HG03139 (cell line): ENCODE measurements around the gene LYVE1.

Experiments
- ATAC-seq: cut with Tn5 transposase; IDR thresholded peaks from one replicate; pipeline ENCODE4 v1.9.1; 2021; ENCODE audit not compliant: unreplicated experiment

Gene LYVE1

DNA sequence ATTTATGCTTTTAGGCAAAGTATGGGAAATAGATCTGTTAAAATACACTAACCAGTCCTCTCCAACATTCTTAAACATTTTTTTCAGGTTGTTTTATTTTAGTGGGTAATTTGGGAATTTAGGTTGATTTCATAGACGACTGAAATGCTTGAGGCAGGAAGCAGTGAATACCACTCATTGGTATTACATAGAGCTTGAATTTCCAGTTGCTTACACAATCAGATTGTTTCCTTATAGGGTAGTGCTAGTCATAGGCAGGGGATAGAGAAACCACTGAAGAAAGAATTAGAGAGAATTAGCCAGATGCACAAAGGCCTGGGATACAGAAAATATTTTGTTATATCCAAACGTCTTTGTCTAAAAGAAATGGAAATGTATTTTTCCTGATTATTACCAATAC is 23.9 kb upstream of the LYVE1 start:
- ATAC-seq = no peak

DNA sequence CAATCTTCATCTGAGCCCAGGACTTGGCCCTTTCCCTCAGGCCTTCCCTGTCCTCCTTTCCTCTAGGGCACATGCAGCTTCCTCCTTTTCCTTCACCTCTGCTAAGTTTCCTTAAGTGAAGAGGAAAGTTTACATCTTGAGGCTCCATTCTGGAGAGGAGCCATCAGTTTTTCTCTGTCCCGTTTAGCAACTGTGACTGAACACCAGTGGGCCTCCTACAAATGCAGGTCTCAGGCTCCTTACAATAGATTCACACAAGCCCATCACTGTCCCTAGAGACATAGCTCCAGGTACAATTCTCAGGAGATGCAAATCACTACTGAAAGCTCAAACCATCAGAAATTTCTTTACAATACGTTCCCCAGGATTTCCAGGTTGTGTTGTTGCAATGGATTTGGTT is 23.3 kb upstream of the LYVE1 start:
- ATAC-seq = no peak

DNA sequence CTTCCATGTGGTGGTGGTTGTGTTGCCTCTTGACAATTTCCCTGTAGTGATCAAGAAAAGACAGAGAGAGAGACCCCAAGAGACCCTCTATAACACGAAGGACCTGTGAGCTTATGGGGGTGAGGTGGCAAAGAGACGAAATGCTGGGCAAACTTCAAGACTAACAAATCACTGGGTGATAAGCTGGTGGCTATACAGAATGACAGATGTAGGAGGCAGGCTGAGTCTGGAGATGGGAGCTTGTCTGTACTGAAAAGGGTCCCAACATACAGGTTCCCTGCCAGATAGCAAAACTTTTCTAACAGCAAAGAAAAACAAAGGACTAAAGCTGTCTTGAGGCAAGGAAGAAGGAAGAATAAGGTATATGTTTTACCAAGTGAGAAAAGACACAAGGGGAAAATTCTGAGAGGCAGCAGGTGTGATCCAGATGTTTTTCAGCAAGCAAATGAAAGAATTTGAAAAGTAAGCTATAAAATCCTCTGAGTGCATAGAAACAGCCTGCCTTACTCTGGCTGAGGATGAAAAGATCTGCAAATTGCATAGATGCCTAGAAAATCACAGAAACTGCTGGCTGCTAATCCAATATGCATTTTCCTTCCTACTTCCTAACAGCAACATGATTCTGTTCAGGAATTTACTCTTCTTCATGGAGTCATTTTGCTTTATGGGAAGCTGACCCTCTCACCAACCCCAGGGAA is 21.9 kb upstream of the LYVE1 start:
- ATAC-seq = no peak

DNA sequence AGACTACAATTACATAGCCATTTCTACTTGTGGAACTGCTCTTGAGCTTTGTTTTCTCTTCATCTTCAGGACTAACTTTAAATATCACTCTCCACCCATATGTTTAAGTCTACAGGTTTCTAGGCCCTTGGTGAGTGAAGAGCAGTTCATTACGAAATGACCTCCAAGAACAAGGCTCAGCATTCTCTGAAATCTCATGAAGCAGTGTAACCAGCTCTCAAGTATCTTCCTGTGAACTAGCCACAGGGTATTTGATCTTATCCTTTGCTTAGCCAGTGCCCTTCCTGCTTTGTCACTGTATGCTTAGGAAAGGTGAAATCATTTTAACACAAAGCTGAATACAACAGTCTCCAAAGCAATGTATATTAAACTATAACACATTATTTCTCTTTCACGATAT is 20.4 kb upstream of the LYVE1 start:
- ATAC-seq = no peak

DNA sequence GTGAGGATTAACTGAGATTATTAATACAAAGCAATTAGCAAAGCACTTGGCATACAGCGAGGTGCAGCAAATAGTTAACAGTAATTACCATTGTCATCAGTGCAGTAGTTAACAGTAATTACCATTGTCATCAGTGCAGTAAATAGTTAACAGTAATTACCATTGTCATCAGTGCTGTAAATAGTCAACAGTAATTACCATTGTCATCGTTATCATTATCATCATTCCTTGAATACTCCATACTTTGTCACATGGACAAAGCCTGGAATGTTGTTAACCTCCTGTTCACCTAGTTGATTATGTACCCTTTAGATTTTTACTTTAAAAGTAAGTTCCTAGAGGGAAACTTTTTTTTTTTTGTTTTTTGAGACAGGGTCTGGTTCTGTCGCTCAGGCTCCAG is 19.5 kb upstream of the LYVE1 start:
- no peak for ATAC-seq

DNA sequence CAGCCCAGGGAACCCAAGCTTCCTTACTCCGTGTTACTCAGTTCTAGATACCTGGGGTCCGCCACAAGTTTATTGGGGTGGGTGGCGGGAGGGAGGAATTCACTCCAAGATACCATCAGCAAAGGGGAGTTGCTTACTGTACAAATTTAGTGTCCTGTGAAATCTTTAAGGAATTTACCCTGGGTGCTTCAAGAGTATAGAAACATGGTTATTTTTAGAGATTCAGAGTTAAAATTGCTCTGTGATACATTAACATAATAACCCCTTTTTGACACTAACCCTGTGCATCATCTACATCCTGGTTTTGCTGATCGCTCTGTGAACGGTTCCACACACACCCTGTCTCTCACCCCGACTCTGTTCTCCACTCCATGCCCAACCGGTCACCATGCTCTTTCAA is 18.9 kb upstream of the LYVE1 start:
- ATAC-seq = no peak

DNA sequence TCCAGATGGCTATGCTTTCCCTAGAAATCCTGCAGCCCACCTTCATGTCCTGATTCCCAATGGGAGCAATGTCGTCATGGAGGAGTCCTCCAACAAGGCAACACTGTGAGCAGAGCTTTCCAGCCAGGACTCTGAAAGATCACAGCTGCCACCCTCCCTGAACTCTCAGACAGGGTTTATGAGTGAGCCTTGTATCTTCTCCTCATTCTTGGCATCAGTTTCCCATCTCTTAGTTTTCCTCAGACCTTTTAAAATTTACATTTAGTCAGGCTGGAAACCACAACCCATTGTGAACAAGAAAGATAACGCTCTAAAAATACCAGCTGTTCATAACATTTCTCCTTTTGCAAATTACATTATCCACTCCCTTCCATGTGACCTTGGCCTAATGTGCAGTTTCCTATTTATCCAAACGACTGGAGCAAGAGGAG is 15.6 kb upstream of the LYVE1 start:
- ATAC-seq = no peak

DNA sequence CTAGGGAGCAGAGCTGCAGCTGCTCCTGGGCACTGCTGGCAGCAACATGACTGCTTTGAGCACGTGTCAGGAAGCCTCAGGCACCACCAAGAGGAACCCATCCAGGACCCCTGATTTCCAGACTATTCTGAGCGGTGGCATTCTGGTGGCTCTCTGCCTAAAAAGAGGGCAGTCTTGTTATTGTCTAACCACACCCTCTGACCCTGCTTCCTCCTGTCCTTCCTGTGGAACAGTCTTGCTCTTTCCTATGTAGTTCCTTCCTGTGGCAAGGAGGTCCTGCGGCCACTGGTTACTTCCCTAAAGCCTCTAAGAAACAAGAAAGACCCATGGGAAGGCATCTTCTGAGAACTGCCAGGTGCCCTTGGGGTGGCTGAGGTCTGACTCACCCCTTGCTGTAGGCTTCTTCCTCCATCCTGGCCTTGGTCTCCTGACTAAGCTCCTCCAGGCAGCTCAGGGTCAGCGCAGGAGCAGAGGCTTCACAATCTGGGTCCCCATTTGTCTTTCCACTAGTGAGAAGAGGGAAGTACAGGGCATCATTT is 13.1 kb upstream of the LYVE1 start:
- no peak for ATAC-seq

DNA sequence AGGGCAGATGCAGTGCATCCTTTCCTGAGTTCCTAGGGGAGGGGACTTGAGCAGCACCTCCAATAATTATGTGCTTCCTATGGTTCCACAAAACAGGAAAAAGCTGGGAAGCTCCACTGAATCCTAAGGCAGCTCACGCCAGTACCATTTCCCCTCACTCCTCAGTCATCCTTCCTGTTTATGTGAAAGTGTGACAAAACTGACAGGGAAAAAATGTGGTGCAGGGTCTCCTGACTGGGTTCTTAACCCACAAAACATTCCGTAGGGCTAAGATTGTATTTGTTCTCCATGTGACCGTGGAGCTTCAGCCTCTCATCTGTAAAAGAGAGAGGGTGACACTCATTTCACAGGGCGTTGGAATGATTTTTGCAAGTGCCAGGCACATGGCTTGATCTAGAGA is 12.2 kb upstream of the LYVE1 start:
- no peak for ATAC-seq

DNA sequence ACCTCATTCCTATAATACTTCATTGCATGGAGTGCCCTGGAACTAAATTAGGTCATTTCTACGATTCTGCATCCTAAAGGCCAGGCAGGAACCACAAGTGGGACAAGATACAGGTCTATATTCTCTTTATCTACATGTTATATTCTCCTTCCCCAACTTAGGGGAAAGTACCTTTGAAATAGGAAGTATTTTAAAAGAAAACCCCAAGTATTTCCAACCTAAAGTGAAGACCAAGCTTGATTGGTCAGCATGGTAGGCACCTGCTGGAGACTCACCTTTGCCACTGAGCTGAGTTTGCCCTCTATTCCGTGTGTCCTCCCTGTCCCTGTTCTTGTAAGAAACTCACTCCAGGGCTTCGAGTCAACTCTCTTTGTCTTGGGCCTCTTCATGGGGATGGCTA is 11.2 kb upstream of the LYVE1 start:
- no peak for ATAC-seq

DNA sequence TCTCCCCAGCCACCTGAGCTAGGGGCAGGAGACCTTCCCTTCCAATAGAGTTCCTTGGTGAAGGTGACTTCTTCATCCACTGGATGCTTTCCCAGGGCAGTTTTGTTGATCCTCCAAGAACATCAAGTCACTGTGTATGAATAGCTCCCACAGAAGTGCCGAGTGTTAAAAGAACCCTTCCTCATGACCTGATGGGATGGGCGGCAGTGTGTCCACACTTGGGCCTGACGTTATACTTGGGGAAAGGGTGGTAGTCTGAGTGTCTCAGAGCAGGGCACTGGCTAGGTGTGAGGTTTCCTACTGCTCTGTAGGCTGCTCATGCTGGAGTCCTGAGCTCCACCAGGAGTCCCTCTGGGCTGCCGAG is 7.6 kb upstream of the LYVE1 start:
- no peak for ATAC-seq

DNA sequence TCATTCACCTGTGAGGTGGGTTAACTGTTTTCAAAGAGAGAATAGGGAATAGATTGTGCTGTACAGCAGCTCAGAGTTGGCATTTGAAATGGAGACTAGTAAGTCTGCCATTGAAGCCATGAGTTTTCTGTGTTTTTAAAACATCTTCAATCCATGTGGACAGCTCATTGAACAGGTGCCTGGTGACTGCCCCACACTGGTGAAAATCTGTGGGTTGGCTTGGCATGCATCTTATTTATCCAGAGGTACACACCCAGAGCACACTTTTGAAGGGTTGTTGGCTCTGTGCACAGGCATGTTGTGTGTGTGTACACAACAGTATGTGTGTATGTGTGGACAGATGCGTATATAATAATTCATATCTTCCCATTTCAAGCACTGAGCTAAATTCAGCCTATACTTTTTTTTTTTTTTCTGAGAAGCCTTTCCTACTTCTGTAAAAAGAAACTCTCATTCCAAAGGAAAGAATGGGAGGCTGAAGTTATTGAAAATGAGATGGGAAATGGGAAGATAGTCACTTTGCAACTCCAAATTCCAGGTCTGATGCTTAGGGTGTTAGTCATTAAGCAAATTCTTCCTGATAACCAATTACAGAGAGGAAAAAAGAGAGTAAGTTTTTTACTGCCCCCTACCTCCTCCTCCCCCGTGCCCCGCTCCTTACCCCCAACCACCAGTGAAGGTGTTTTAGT is 7.0 kb upstream of the LYVE1 start:
- ATAC-seq = no peak

DNA sequence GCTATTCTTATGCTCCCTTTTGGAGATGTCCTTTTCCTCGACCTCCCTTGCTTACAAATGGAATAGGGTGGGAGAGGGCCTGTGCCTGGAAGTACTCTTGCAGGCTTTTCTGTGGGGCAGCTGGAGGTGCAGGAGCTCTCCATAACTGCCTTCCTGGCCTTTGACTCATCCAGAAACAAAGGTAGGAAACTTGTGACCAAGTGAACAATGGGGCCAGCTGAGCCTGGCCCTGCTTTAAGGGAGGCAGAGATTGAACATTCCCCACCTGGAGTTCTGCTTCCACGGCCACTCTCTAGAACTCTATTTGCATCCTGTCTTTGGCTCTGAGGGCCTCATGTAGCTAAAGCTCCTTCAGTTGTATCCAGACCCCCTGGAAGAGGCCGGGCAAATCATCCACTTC is 5.1 kb upstream of the LYVE1 start:
- no peak for ATAC-seq

DNA sequence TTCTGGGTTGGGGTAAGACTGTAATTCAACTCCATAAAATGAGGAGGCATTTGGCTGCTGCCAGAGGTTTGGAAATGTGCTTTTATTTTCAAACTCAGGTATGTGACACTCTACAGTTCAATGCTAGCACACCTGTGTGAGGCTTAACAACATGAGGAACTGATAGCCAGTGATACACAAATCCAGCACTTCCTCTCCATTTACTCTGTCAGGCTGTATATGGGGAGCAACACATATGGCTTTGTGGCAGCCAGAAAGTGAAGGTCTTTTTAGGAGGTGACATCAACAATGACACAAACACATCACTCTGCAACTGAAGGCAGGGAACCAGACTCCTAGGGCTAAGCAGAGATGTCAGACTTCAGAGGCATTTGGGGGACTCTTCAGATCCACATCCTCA is 4.6 kb upstream of the LYVE1 start:
- ATAC-seq = no peak

DNA sequence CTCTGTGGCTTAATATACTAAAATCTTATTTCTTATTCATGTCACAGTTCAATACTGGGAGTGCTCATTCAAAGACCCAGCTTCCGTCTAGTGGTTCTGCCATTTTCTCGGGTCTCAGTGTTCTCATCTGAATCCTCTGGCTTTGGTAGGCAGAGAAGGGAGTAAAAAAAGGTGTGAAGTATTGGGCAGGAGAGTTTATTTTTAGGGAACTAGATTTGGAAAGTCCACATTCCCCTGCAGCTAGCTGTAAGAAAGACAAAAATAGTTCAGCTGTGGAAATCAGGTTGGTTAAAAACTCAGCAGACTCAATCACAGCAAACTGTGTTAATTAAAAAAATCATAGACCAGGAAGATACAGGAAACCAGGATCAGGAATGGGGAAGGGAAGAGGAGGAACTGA is 4.1 kb upstream of the LYVE1 start:
- ATAC-seq = no peak

DNA sequence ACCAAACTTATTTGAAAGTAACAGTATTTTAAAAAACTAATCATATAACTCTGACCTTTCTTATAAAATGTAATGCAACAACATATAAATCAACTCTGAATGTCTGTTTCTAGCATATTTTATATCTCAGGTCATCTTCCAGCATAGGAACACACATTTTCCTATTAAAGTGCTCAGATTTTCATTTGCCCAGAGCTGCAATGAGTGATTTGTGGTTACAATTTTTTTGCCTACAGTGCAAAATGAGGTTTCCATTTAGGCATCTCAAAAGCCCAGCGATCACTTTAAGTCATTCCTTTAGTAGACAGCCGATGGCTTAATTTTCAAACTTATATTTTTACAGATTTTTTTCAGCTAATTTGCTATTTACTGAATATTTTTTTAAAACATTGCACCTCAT is 1.0 kb downstream of the LYVE1 start:
- ATAC-seq = no peak

DNA sequence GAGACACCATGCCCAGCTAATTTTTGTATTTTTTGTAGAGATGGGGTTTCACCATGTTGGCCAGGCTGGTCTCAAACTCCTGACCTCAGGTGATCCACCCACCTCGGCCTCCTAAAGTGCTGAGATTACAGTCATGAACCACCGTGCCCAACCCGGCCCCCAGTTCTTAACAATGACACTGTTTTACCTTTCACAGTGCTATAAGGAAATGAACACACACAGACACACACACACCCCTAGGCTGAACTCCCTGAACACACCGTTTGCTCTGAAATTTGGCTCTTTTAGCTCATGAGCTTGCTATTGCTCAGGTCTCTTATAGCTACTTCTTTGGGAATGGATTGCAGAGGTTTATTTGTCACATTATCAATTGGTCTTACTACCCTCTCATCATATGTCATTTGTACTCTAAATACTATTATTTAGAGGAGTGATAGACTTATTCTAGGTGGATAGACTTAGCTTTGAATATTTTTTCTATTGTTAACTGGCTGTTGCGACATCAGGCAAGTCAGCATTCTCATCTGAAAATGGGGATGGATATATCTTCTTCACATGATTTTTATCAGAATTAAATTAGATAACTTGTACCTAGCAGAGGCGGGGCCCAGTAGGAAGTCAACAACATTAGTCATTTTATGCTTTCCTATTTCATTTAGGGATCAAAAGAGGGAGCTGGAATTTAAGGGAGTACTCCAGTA is 2.1 kb downstream of the LYVE1 start:
- no peak for ATAC-seq

DNA sequence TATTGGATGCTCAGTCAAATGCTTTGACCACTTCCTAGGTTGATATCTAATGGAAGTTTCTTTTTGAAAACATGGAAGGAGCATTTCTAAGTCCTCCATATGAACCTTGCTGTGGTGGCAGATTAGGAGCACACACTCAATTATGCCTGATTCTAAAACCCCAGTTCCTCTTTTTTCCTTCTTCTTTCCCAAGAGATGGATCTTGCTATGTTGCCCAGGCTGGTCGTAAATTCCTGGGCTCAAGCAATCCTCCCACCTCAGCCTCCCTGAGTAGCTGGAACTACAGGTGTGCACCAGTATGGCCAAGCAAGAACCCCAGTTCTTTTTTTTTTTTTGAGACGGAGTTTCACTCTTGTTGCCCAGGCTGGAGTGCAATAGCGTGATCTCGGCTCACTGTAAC is 3.0 kb downstream of the LYVE1 start:
- no peak for ATAC-seq

DNA sequence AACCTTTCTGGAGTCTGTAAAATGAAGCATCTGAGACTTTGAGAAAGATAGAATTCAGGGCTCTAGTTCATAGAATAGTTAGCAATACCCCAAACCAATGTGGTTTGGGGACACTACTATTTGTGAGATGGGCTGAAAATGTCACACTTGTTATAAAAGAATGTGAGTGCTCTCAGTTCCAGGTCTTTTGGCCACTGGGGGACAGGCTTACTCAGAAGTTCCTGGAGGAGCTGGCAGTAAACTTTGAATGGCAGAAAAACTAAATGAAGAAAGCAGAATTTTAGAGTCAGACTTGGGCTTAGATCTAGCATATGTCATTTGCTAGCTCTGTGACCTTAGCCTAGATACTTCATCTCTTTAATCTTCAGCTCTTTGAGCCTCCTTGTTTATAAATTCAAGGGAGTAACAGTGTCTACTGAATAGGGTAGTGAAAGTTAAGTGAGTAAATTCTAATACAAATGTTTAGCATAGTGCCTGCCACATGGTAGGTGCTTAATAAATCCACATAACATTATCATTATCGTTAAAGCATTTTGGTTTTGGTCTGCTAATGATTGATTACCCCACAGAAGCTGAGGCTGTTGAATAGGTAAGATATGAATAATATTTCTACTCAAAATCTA is 3.7 kb downstream of the LYVE1 start:
- no peak for ATAC-seq

DNA sequence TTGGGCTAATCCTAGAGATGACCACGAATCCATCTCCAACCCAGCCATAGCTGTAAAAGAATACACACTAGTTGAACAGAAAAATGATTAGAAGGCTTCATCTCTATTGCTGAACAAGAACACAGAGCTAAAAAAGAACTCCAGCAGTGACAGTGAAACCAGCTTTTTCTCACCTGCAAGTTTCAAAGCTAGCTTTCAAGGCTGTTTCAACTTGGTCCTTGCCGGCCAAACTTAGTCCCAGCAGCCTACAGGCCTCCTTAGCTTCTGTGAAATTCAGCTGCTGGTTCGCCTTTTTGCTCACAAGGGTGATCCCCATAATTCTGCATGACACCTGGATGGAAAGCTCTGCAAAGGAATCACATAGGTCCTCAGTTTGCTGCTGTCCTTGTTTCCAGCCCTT is 4.4 kb downstream of the LYVE1 start:
- no peak for ATAC-seq

DNA sequence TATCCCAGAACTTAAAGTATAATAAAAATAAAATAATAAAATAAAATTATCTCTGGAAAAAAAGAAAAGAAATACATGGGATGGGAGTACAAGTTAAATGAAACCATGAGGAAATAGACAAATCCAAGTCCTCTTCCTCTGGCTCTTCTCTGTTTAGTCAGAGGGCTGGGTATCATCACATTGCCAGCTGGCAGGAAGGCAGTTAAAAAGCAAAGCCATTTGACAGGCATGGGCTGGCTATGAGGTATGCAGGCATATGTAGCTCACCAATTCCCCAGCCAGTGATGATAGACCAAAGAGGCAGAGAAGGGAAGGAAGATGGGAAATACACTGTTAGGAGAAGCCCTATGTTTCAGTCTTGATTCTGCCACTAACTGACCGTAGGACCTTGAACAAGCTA is 6.5 kb downstream of the LYVE1 start:
- no peak for ATAC-seq
